GM19397 (cell line): ENCODE data around the gene EEIG1.

ENCODE experiments used
- ATAC-seq: cut with Tn5 transposase; IDR thresholded peaks from one replicate; pipeline ENCODE4 v1.9.1; 2021; ENCODE audit warnings: mild to moderate bottlenecking, moderate library complexity; ENCODE audit not compliant: unreplicated experiment

Gene EEIG1

GRCh38 chr9:127975376-127976315 lies 5.1 kb downstream of the EEIG1 start:
- ATAC-seq, result no peak

GRCh38 chr9:127974769-127975261 lies 6.0 kb downstream of the EEIG1 start:
- no peak for ATAC-seq

- no peak for ATAC-seq
Measured at GRCh38 chr9:127974001-127974768, 6.6 kb downstream of the EEIG1 start.

- no peak for ATAC-seq
Measured at GRCh38 chr9:127973169-127974000, 7.4 kb downstream of the EEIG1 start.

- no peak for ATAC-seq
Measured at GRCh38 chr9:127972236-127972871, 8.4 kb downstream of the EEIG1 start.

GRCh38 chr9:127971357-127972235 lies 9.2 kb downstream of the EEIG1 start:
- no peak for ATAC-seq

GRCh38 chr9:127970401-127971313 lies 10.1 kb downstream of the EEIG1 start:
- ATAC-seq, result peak; percentile 76

GRCh38 chr9:127968700-127969383 lies 11.9 kb downstream of the EEIG1 start:
- ATAC-seq, result no peak

GRCh38 chr9:127968042-127968441 lies 12.7 kb downstream of the EEIG1 start:
- ATAC-seq, result no peak

GRCh38 chr9:127967151-127967809 lies 13.5 kb downstream of the EEIG1 start:
- ATAC-seq, result no peak

- ATAC-seq, result no peak
Measured at GRCh38 chr9:127966416-127967150, 14.2 kb downstream of the EEIG1 start.

GRCh38 chr9:127965953-127966352 lies 14.8 kb downstream of the EEIG1 start:
- no peak for ATAC-seq

GRCh38 chr9:127963359-127964064 lies 17.3 kb downstream of the EEIG1 start:
- ATAC-seq, result no peak

- ATAC-seq, result no peak
Measured at GRCh38 chr9:127963041-127963358, 17.8 kb downstream of the EEIG1 start.

- ATAC-seq, result no peak
Measured at GRCh38 chr9:127962278-127962677, 18.5 kb downstream of the EEIG1 start.

- ATAC-seq, result no peak
Measured at GRCh38 chr9:127961613-127962155, 19.1 kb downstream of the EEIG1 start.
